Measurements from ENCODE around the gene UBIAD1.

The UBIAD1 gene

DNA sequence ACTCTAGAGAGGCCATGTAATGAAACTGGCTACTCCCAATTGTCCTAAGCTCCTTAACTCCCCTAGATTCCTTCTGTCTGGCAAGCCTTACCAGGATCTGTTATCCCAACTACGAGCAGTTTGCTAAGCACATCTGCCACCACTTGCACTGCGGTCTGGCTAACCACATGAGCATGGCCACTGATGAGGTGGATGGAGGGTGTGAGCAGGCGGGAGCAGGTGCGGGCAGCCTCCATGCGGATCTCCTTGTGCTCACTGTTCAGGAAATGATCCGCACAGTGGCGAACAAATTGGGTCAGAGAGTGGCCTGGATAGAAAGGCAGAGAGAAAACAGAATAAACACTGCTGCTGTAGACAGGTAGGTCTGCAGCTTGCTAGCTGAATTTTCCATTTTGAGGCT is 34.7 kb upstream of the UBIAD1 start:
- H3K9me3 Mint-ChIP-seq, result no peaks in the 10 kb centered on the region
- no peak overlapping the region for H3K27ac Mint-ChIP-seq
- H3K4me3 Mint-ChIP-seq, result no peak overlapping the region
- no peaks in the 10 kb centered on the region for H3K27me3 Mint-ChIP-seq (ENCODE audit: low read depth)
- TF ChIP-seq, protein P1, sequence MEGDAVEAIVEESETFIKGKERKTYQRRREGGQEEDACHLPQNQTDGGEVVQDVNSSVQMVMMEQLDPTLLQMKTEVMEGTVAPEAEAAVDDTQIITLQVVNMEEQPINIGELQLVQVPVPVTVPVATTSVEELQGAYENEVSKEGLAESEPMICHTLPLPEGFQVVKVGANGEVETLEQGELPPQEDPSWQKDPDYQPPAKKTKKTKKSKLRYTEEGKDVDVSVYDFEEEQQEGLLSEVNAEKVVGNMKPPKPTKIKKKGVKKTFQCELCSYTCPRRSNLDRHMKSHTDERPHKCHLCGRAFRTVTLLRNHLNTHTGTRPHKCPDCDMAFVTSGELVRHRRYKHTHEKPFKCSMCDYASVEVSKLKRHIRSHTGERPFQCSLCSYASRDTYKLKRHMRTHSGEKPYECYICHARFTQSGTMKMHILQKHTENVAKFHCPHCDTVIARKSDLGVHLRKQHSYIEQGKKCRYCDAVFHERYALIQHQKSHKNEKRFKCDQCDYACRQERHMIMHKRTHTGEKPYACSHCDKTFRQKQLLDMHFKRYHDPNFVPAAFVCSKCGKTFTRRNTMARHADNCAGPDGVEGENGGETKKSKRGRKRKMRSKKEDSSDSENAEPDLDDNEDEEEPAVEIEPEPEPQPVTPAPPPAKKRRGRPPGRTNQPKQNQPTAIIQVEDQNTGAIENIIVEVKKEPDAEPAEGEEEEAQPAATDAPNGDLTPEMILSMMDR (IDR thresholded peaks at IDR 0.05; ENCODE audit: unreplicated experiment in 3 of 3), result no peak
- H3K4me1 Mint-ChIP-seq, result no peaks in the 10 kb centered on the region
- peaks cover 59% of the 10 kb centered on the region for H3K36me3 Mint-ChIP-seq (ENCODE audit: low read depth)

DNA sequence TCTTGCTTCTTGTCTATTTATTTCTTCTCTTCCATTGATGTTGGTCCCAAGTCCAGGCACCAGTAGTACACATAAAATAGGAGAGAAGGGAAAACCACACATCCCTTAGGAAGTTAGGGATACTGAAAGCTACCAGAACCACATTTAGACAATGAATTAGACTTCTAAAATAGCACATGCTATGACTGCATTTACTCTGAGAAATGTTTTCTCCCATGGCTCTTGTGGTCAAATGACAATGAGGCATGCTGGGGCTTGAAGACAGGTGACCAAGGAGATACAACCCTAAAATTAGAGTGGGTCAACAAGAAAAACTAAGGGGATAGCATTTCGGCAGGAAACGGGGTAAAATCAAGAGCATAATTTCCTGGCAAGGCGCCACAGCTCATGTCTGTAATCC is 27.8 kb upstream of the UBIAD1 start:
- H3K27ac Mint-ChIP-seq, result no peak overlapping the region
- H3K4me3 Mint-ChIP-seq, result no peak overlapping the region
- H3K36me3 Mint-ChIP-seq (ENCODE audit: low read depth), result peaks cover 55% of the 10 kb centered on the region
- H3K9me3 Mint-ChIP-seq, result no peaks in the 10 kb centered on the region
- TF ChIP-seq, protein P1 (IDR thresholded peaks at IDR 0.05; ENCODE audit: unreplicated experiment in 3 of 3), result no peak
- no peaks in the 10 kb centered on the region for H3K27me3 Mint-ChIP-seq (ENCODE audit: low read depth)
- H3K4me1 Mint-ChIP-seq, result no peaks in the 10 kb centered on the region

DNA sequence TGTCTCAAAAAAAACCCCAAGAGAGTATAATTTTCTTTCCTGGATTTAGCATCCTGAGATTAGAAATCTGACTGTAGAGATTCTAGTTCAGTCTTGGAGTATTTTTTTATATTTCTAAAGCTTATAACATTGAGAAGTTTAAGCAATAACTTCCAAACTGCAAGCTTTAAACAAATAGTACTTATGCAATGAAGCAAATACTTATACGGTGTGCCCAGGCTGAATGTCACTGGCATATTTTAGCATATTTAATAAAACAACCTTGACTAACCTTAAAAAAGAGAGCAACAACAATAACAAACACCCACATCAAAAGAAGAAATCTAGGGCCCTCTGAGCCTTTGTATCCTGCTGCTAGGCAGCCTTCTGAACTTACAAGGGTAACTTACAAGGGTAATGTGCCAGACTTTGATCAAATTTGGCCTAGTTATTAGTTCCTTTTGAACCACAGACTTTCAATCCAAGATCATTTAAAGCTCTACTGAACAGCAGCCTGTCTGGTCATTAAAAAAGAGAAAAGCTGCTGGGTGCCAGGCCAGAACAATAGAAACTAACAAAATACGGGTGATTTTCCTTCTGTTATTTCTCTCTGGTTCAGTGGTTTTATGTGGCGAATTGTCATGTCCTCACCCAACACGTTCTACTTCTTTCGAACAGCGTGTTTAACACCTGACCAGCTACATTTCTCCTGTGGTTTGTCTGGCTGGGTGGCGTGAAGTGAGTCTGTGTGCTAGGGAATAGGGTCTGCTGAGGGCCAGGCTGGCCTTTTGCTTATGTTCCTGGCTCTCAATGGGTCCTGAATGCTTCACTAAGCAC is 26.9 kb upstream of the UBIAD1 start:
- Mint-ChIP-seq H3K27me3 (ENCODE audit: low read depth) (no peaks in the 10 kb centered on the region), H3K4me1 (no peaks in the 10 kb centered on the region), H3K9me3 (no peaks in the 10 kb centered on the region), H3K36me3 (ENCODE audit: low read depth) (peaks cover 58% of the 10 kb centered on the region), H3K4me3 (no peak overlapping the region), H3K27ac (peak overlapping the region in 1 of 3 experiments; percentile 82)
- TF ChIP-seq, protein P1 (IDR thresholded peaks at IDR 0.05; ENCODE audit: unreplicated experiment in 3 of 3), result no peak

DNA sequence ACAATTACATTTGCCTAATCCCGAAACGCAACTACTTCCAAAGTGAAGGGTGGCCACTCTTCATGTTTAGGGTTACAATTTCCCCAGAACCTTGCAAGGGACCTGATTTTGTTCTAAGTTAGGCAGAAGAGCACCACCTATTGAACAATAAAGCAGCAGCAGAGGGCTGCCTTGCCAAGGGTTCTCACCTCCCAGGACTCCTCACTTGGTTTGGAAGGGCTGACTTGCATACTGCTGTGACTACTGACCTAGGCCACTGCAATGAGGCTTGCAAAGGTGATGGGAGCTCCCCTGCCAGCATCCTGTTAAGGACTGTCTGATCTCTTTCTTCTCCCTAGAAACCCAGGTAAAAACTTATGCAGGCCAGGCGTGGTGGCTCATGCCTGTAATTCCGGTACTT is 24.8 kb upstream of the UBIAD1 start:
- TF ChIP-seq, protein P1 (IDR thresholded peaks at IDR 0.05; ENCODE audit: unreplicated experiment in 3 of 3), result no peak
- Mint-ChIP-seq H3K9me3 (no peaks in the 10 kb centered on the region), H3K27me3 (ENCODE audit: low read depth) (no peaks in the 10 kb centered on the region), H3K4me3 (no peak overlapping the region), H3K4me1 (no peaks in the 10 kb centered on the region), H3K36me3 (ENCODE audit: low read depth) (peaks cover 67% of the 10 kb centered on the region), H3K27ac (no peak overlapping the region)

DNA sequence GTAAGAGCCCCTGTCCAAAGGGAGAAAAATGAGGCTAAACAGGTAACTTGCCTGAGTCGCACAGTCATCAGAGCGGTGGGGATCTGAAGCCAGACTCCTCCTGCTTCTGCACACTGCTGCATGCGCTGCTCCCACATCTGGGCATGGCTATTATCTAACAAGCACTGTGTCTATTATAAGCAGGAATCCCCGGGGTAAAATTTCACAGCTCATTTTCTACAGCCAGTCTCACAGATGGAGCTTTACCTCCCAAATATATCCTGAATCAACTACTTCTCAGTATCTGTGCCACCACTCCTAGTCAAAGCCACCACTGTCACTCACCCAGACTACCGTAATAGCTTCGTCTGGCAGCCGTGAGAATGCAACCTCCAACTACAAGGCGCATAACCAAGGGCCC is 20.5 kb upstream of the UBIAD1 start:
- TF ChIP-seq, protein P1 (IDR thresholded peaks at IDR 0.05; ENCODE audit: unreplicated experiment in 3 of 3), result no peak
- Mint-ChIP-seq H3K9me3 (no peaks in the 10 kb centered on the region), H3K4me1 (no peaks in the 10 kb centered on the region), H3K27me3 (ENCODE audit: low read depth) (no peaks in the 10 kb centered on the region), H3K27ac (no peak overlapping the region), H3K4me3 (no peak overlapping the region), H3K36me3 (ENCODE audit: low read depth) (peaks cover 66% of the 10 kb centered on the region)

DNA sequence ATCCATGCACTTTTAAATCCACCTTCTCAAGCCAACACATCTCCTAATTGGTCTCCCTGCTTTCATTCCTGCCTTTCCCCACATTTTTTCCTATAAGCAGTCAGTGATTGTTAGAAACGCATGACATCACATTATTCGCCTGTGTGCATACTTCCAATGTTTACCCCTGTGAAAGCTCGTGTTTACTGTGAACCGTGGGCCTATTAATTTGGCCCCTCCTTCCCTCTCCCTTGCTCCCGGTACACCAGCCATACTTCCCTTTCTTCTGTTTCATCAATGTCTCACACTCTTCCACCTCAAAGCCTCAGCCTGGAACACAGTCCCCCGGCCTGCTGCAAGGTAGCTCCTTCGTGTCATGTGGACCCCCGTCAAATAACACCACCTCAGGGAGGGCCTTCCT is 19.8 kb upstream of the UBIAD1 start:
- TF ChIP-seq, protein P1 (IDR thresholded peaks at IDR 0.05; ENCODE audit: unreplicated experiment in 3 of 3), result no peak
- no peak overlapping the region for H3K27ac Mint-ChIP-seq
- no peaks in the 10 kb centered on the region for H3K9me3 Mint-ChIP-seq
- H3K4me3 Mint-ChIP-seq, result no peak overlapping the region
- peaks cover 66% of the 10 kb centered on the region for H3K36me3 Mint-ChIP-seq (ENCODE audit: low read depth)
- H3K4me1 Mint-ChIP-seq, result no peaks in the 10 kb centered on the region
- no peaks in the 10 kb centered on the region for H3K27me3 Mint-ChIP-seq (ENCODE audit: low read depth)

Measured in nephron (organoid).